ENCODE results near the gene CXCL3. TPM values are rescaled to one million over a fixed set of nuclear protein-coding genes. Genes with fewer than 3 reads are reported as not detected.

The CXCL3 gene
- total and polyA plus RNA-seq, 9 of the 15 experiments (the other 6 are each of a cell fraction or from before 2014, with no cell fraction given) = 2.3 to 8.9 (median 6.1) TPM

- intact Hi-C loops (cut with micrococcal nuclease) = loop anchor here (10.0 kb wide), 1 partner anchor 305 kb away; no protein-coding TSS in a partner anchor
- H3K27me3 ChIP-seq (ENCODE audit: control insufficient read depth in 2 of 2, insufficient read depth in 2 of 2, low read length in 2 of 2) = no peaks in the 10 kb centered on the region
- FAIRE-seq (no peak), ATAC-seq (no peak), DNase-seq (ENCODE audit: extremely low read depth in 1 of 4, low spot score in 3 of 4) (no peak)
- H3K9me1 ChIP-seq (ENCODE audit: control insufficient read depth, insufficient read depth, low read length) = no peaks in the 10 kb centered on the region
- H3K27ac ChIP-seq (ENCODE audit: extremely low read depth, low read depth, low read length) = no peak overlapping the region
- no TSS peak for BruUV-seq (replicated peaks)
- no peaks in the 10 kb centered on the region for H3K9me3 ChIP-seq (replicated peaks; ENCODE audit: control insufficient read depth, insufficient read depth, low read depth, low read length)
- H3K9ac ChIP-seq (ENCODE audit: insufficient read depth in 1 of 2, low read depth in 2 of 2, low read length in 2 of 2) = no peak overlapping the region
- CTCF ChIA-PET (ENCODE audit: low intra/inter-chr PET ratio) = no interaction called here
- H3K4me3 ChIP-seq = no peak overlapping the region
- no peaks in the 10 kb centered on the region for H4K20me1 ChIP-seq (replicated peaks; ENCODE audit: control insufficient read depth, insufficient read depth, low read length)
- no peak overlapping the region for H3K4me2 ChIP-seq (ENCODE audit: insufficient read depth, low read length)
- TF ChIP-seq SMARCB1 (IDR thresholded peaks at IDR 0.05; ENCODE audit: insufficient read length, low read depth) = no peak
- no peak for TF ChIP-seq ZNF174 (CRISPR knock-in tag; IDR thresholded peaks at IDR 0.05)
- no peak for TF ChIP-seq CHD2 (IDR thresholded peaks at IDR 0.05; ENCODE audit: low read depth, low read length)
- no peak for TF ChIP-seq ID3 (CRISPR knock-in tag; IDR thresholded peaks at IDR 0.05)
- TF ChIP-seq ID3 (tag; IDR thresholded peaks at IDR 0.05) = no peak
- TF ChIP-seq KLF10 (CRISPR knock-in tag; IDR thresholded peaks at IDR 0.05) = no peak
- no peak overlapping the region for H2AFZ ChIP-seq (ENCODE audit: low read depth, low read length)
- in situ Hi-C loops (cut with MboI) = loop anchor here (10.0 kb wide), 2 partner anchors 305 to 365 kb away; no protein-coding TSS in a partner anchor
- H3K36me3 ChIP-seq (ENCODE audit: control insufficient read depth, insufficient read depth, low read length) = no peaks in the 10 kb centered on the region
- H3K79me2 ChIP-seq (ENCODE audit: control insufficient read depth, insufficient read depth, low read length) = no peaks in the 10 kb centered on the region
- POLR2A ChIA-PET = interaction anchor here (1.5 kb wide), 1 partner anchor 10 kb away, joined by 3 read pairs; no protein-coding TSS in a partner anchor
- H3K4me1 ChIP-seq (replicated peaks in 1 of 2; ENCODE audit: control insufficient read depth in 2 of 2, insufficient read depth in 2 of 2, low read length in 2 of 2) = peaks cover 0 to 2% of the 10 kb centered on the region in 2 experiments; a peak in 1 of 5 replicates
Observed at GRCh38 chr4:74030285-74030684, 8.2 kb downstream of the CXCL3 start.

GRCh38 chr4:74028504-74028903 is 10.0 kb downstream of the CXCL3 start:
- no peaks in the 10 kb centered on the region for H3K9me1 ChIP-seq (ENCODE audit: control insufficient read depth, insufficient read depth, low read length)
- H2AFZ ChIP-seq (ENCODE audit: low read depth, low read length) = no peak overlapping the region
- TF ChIP-seq CBX3 (IDR thresholded peaks at IDR 0.05; ENCODE audit: borderline replicate concordance in 1 of 2, low read length in 2 of 2) (peak in 1 of 2 experiments; percentile 51; a peak in 1 of 3 replicates), TRIM28 (IDR thresholded peaks at IDR 0.05) (peak; percentile 71; the same call in 1 of the 2 replicates), DPF2 (IDR thresholded peaks at IDR 0.05) (no peak), ZNF280A (IDR thresholded peaks at IDR 0.05; ENCODE audit: low read depth, partially characterized antibody) (peak; percentile 60), FOXK2 (conservative IDR thresholded peaks at IDR 0.05 in 1 of 2, IDR thresholded peaks at IDR 0.05 in 1 of 2; ENCODE audit: low read depth in 2 of 2) (no peak)
- H3K9me3 ChIP-seq (replicated peaks; ENCODE audit: control insufficient read depth, insufficient read depth, low read depth, low read length) = no peaks in the 10 kb centered on the region
- ATAC-seq = no peak
- no peak overlapping the region for H3K4me3 ChIP-seq
- ChIA-PET CTCF (ENCODE audit: low intra/inter-chr PET ratio) (no interaction called here), POLR2A (no interaction called here)
- H3K4me1 ChIP-seq (replicated peaks in 1 of 2; ENCODE audit: control insufficient read depth in 2 of 2, insufficient read depth in 2 of 2, low read length in 2 of 2) = peaks cover 0 to 2% of the 10 kb centered on the region in 2 experiments; a peak in 1 of 5 replicates
- intact Hi-C loops (cut with micrococcal nuclease) (no loop called here), in situ Hi-C loops (cut with MboI) (no loop called here)
- DNase-seq (ENCODE audit: extremely low read depth in 1 of 4, low spot score in 3 of 4) = no peak
- H3K27ac ChIP-seq (ENCODE audit: extremely low read depth, low read depth, low read length) = no peak overlapping the region
- no TSS peak for BruUV-seq (replicated peaks)
- no peaks in the 10 kb centered on the region for H4K20me1 ChIP-seq (replicated peaks; ENCODE audit: control insufficient read depth, insufficient read depth, low read length)
- H3K4me2 ChIP-seq (ENCODE audit: insufficient read depth, low read length) = no peak overlapping the region
- H3K36me3 ChIP-seq (ENCODE audit: control insufficient read depth, insufficient read depth, low read length) = no peaks in the 10 kb centered on the region
- H3K27me3 ChIP-seq (ENCODE audit: control insufficient read depth in 2 of 2, insufficient read depth in 2 of 2, low read length in 2 of 2) = no peaks in the 10 kb centered on the region
- FAIRE-seq = no peak
- 0% methylated on average over 1 of the region's 1 CpG for WGBS (ENCODE audit: insufficient coverage, low coverage, missing lambda C conversion rate)
- no peaks in the 10 kb centered on the region for H3K79me2 ChIP-seq (ENCODE audit: control insufficient read depth, insufficient read depth, low read length)
- H3K9ac ChIP-seq (ENCODE audit: insufficient read depth in 1 of 2, low read depth in 2 of 2, low read length in 2 of 2) = no peak overlapping the region

Measured in K562 (cell line).